NB4 (cell line): ENCODE measurements around the gene SAT2.
"Not testable (repeated sequence)": the region's sequence is repeated elsewhere in the genome, so short reads cannot be mapped to it uniquely, and the experiment has no call there.

Experiments
- DNase-seq: peaks from one replicate; pipeline ENCODE4 v3.0.0; 2010; ENCODE audit warnings: low read depth
- H3K4me3 ChIP-seq: one replicate; pipeline ENCODE4 v1.5.1; 2011; ENCODE audit warnings: mild to moderate bottlenecking, low read depth, low read length, moderate library complexity
- CTCF ChIP-seq: IDR thresholded peaks from one replicate; pipeline ENCODE4 v1.5.1; 2012; ENCODE audit warnings: low read depth, low read length
- MYC ChIP-seq: IDR thresholded peaks from 2 replicates; pipeline ENCODE4 v1.6.1; 2011; ENCODE audit warnings: low read depth, low read length
- POLR2A ChIP-seq: IDR thresholded peaks from 2 replicates; pipeline ENCODE4 v1.6.1; 2011; ENCODE audit warnings: mild to moderate bottlenecking; ENCODE audit not compliant: insufficient read length; ENCODE audit errors: extremely low read depth
- TF ChIP-seq, protein P1 (sequence below): IDR thresholded peaks from 2 replicates; pipeline ENCODE4 v1.6.1; 2011; ENCODE audit warnings: low read depth, low read length

The SAT2 gene

DNA sequence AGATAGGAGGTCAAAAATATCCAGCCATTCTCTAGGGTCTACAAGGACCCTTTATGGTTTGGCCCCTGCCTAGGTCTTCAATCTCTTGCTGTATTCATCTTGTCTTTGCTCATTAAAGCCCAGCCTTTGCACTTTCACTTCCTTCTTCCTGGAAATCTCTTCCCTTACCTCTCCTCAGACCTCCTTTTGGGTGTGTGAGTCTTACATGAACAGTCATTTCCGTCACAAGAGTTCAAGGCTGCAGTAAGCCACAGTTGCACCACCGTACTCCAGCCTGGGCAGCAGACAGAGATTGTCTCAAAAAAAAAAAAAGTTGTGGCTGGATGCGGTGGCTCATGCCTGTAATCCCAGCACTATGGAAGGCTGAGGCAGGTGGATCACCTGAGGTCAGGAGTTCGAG, 17.2 kb upstream of the SAT2 start:
- DNase-seq: peak; percentile 16
- H3K4me3 ChIP-seq: no peak overlapping the region
- no peak for TF ChIP-seq POLR2A
- TF ChIP-seq CTCF: no peak
- TF ChIP-seq, protein P1, sequence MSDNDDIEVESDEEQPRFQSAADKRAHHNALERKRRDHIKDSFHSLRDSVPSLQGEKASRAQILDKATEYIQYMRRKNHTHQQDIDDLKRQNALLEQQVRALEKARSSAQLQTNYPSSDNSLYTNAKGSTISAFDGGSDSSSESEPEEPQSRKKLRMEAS: no peak
- TF ChIP-seq MYC: no peak

- not testable (repeated sequence) for DNase-seq, H3K4me3 ChIP-seq
Measured at GRCh38 chr17:7641635-7642034, 14.0 kb upstream of the SAT2 start.

DNA sequence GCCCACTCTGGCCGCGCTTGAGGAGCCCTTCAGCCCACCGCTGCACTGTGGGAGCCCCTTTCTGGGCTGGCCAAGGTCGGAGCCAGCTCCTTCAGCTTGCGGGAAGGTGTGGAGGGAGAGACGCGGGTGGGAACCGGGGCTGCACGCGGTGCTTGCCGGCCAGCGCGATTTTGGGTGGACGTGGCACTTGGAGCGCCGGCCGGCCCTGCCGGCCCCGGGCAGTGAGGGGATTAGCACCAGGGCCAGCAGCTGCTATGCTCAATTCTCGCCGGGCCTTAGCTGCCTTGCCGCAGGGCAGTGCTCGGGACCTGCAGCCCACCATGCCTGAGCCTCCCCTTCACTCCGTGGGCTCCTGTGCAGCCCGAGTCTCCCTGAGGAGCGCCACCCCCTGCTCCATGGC, 13.2 kb upstream of the SAT2 start:
- no peak overlapping the region for H3K4me3 ChIP-seq
- DNase-seq: no peak
- no peak for TF ChIP-seq MYC
- TF ChIP-seq, protein P1: no peak
- TF ChIP-seq POLR2A: no peak
- TF ChIP-seq CTCF: no peak

GRCh38 chr17:7636163-7636562, 8.5 kb upstream of the SAT2 start:
- TF ChIP-seq CTCF: no peak
- TF ChIP-seq MYC: no peak
- TF ChIP-seq, protein P1: no peak
- no peak overlapping the region for H3K4me3 ChIP-seq
- DNase-seq: no peak

- H3K4me3 ChIP-seq: no peak overlapping the region
- peak; percentile 42 for DNase-seq
- TF ChIP-seq CTCF (peak; percentile 46), POLR2A (no peak)
Measured at GRCh38 chr17:7634384-7634783, 6.8 kb upstream of the SAT2 start.

- DNase-seq: no peak
- no peak for TF ChIP-seq CTCF
- TF ChIP-seq, protein P1: no peak
- TF ChIP-seq MYC: no peak
- no peak for TF ChIP-seq POLR2A
- H3K4me3 ChIP-seq: no peak overlapping the region
Measured at GRCh38 chr17:7633093-7633492, 5.5 kb upstream of the SAT2 start.

GRCh38 chr17:7632492-7632894, 4.9 kb upstream of the SAT2 start:
- H3K4me3 ChIP-seq: no peak overlapping the region
- DNase-seq: peak; percentile 62
- TF ChIP-seq, protein P1: no peak
- TF ChIP-seq CTCF: peak; percentile 28
